Endothelial cell of umbilical vein (primary cell): ENCODE measurements around the gene RUSF1. TPM values are rescaled to one million over a fixed set of nuclear protein-coding genes. Genes with fewer than 3 reads are reported as not detected.

Source experiments
- BruUV-seq: library from RNA; stranded (reverse); fragments of 400-500 nt; replicated peaks from 2 replicates; lab custom pipeline; 2021; lab: Mats Ljungman, UMichigan
- CTCF ChIA-PET: fragments of 300-600, 350-600 bp; sonication (Branson Sonifier 250); formaldehyde crosslinking; loops from one replicate; lab custom pipeline; 2021; ENCODE audit warnings: antibody characterized with exemption, inconsistent platforms; lab: Charles Lee
- POLR2A ChIA-PET: fragments of 300-600, 350-600 bp; sonication (Branson Sonifier 250); formaldehyde crosslinking; loops from one replicate; lab custom pipeline; 2021; ENCODE audit warnings: antibody characterized with exemption, inconsistent platforms; lab: Charles Lee
- DNase-seq: peaks from one replicate; pipeline ENCODE4 v3.0.0-alpha.2; 2011; ENCODE audit warnings: low read depth, low spot score
- FAIRE-seq: peaks from 2 replicates; lab custom pipeline; 2011; peaks lifted over from hg19 to GRCh38; lab: Jason Lieb, UNC
- H2AFZ ChIP-seq: 2 replicates; pipeline ENCODE4 v1.6.0; 2012; ENCODE audit warnings: low read depth, low read length, control low read depth, inconsistent platforms
- H3K27ac ChIP-seq: 2 replicates; pipeline ENCODE4 v1.5.1; 2011; ENCODE audit warnings: low read depth, mild to moderate bottlenecking, control low read depth, low read length, moderate library complexity; ENCODE audit not compliant: insufficient read depth
- H3K27me3 ChIP-seq, 2 experiments: 2 replicates each; pipeline versions ENCODE4 v1.6.0 to v1.6.1; 2011; ENCODE audit warnings: low read length in 2 of 2, mixed read lengths in 1 of 2; ENCODE audit not compliant: control insufficient read depth in 2 of 2, insufficient read depth in 2 of 2
- H3K36me3 ChIP-seq, 2 experiments: 2 replicates in 1 of 2; 3 replicates in 1 of 2; pipeline ENCODE4 v1.5.1; 2011; ENCODE audit warnings: low read length in 2 of 2, mild to moderate bottlenecking in 1 of 2, moderate library complexity in 1 of 2; ENCODE audit not compliant: control insufficient read depth in 2 of 2, insufficient read depth in 2 of 2; ENCODE audit errors: extremely low read depth in 1 of 2
- H3K4me1 ChIP-seq: 3 replicates; pipeline ENCODE4 v1.5.1; 2011; ENCODE audit warnings: mild to moderate bottlenecking, low read length; ENCODE audit not compliant: control insufficient read depth, insufficient read depth; ENCODE audit errors: extremely low read depth
- H3K4me2 ChIP-seq: 2 replicates; pipeline ENCODE4 v1.6.1; 2011; ENCODE audit warnings: low read length, control low read depth, mixed read lengths; ENCODE audit not compliant: insufficient read depth
- H3K4me3 ChIP-seq, 3 experiments: fragments of 200-600 bp in 1 of 3; sonication (generic), shearing (Covaris generic) in 1 of 3; replicated peaks in 1 of 3; 2 replicates each; pipeline ENCODE4 v1.5.1; 2011 to 2016; ENCODE audit warnings: control low read depth in 3 of 3, low read length in 3 of 3, mild to moderate bottlenecking in 2 of 3, inconsistent platforms in 1 of 3, low read depth in 1 of 3, moderate library complexity in 1 of 3; ENCODE audit not compliant: insufficient read depth in 1 of 3
- H3K79me2 ChIP-seq: 2 replicates; pipeline ENCODE4 v1.6.0; 2012; ENCODE audit warnings: low read length, inconsistent platforms; ENCODE audit not compliant: control insufficient read depth, insufficient read depth
- H3K9ac ChIP-seq: replicated peaks from 2 replicates; pipeline ENCODE3; 2011; ENCODE audit warnings: low read length, control low read depth; ENCODE audit not compliant: insufficient read depth; ENCODE audit errors: extremely low read depth
- H3K9me1 ChIP-seq: replicated peaks from 3 replicates; pipeline ENCODE4 v1.6.0; 2011; ENCODE audit warnings: mild to moderate bottlenecking, low read length; ENCODE audit not compliant: control insufficient read depth, insufficient read depth; ENCODE audit errors: extremely low read depth
- H3K9me3 ChIP-seq: replicated peaks from 2 replicates; pipeline ENCODE4 v1.5.1; 2012; ENCODE audit warnings: low read length, inconsistent platforms; ENCODE audit not compliant: control insufficient read depth, insufficient read depth
- H4K20me1 ChIP-seq: replicated peaks from 2 replicates; pipeline ENCODE3; 2011; ENCODE audit warnings: mild to moderate bottlenecking, low read length; ENCODE audit not compliant: control insufficient read depth, insufficient read depth; ENCODE audit errors: extremely low read depth
- CTCF ChIP-seq, 2 donors: IDR thresholded peaks; 1 replicate in 1 of 2; 2 replicates in 1 of 2; pipeline ENCODE4 v1.5.1; 2011; ENCODE audit warnings: low read length in 2 of 2, mild to moderate bottlenecking in 2 of 2, moderate library complexity in 2 of 2, control low read depth in 1 of 2, inconsistent platforms in 1 of 2, low read depth in 1 of 2; ENCODE audit not compliant: insufficient read depth in 1 of 2; ENCODE audit errors: extremely low read depth in 1 of 2
- EZH2 ChIP-seq: IDR thresholded peaks from 2 replicates; pipeline ENCODE4 v1.6.1; 2012; ENCODE audit warnings: borderline replicate concordance, low read depth, mild to moderate bottlenecking, moderate library complexity, low read length, inconsistent platforms; ENCODE audit not compliant: severe bottlenecking
- FOS ChIP-seq: IDR thresholded peaks from 2 replicates; pipeline ENCODE4 v1.6.1; 2011; ENCODE audit warnings: mild to moderate bottlenecking, low read length, moderate library complexity, borderline replicate concordance; ENCODE audit not compliant: insufficient read depth
- GATA2 ChIP-seq: IDR thresholded peaks from 2 replicates; pipeline ENCODE4 v1.7.0; 2011; ENCODE audit warnings: low read depth, mild to moderate bottlenecking, moderate library complexity, mixed read lengths, low read length; ENCODE audit not compliant: insufficient read length, insufficient read depth
- JUN ChIP-seq: IDR thresholded peaks from 2 replicates; pipeline ENCODE4 v1.6.1; 2011; ENCODE audit warnings: borderline replicate concordance, low read depth; ENCODE audit not compliant: insufficient read length, insufficient read depth
- MAX ChIP-seq: IDR thresholded peaks from 2 replicates; pipeline ENCODE4 v1.6.1; 2011; ENCODE audit not compliant: insufficient read depth, insufficient read length
- MYC ChIP-seq: IDR thresholded peaks from one replicate; pipeline ENCODE4 v1.6.1; 2011; ENCODE audit warnings: mild to moderate bottlenecking, low read depth, low read length
- POLR2A ChIP-seq: IDR thresholded peaks from 2 replicates; pipeline ENCODE4 v1.6.1; 2012; ENCODE audit warnings: low read depth, mild to moderate bottlenecking, control low read depth, low read length
- POLR2AphosphoS5 ChIP-seq: IDR thresholded peaks from 2 replicates; pipeline ENCODE4 v1.6.1; 2012; ENCODE audit warnings: low read depth, mild to moderate bottlenecking, control low read depth, low read length, moderate library complexity; ENCODE audit not compliant: insufficient read depth
- dilution Hi-C: fragments of 300-500 bp; cut with MboI; formaldehyde crosslinking; loops from one replicate; pipeline ENCODE4 v1.15.0; 2019; ENCODE audit warnings: low sequenced_read_pairs; ENCODE audit not compliant: extremely low pct_ligation_motif_present
- intact Hi-C: fragments of 100-400 bp; cut with micrococcal nuclease; formaldehyde crosslinking; loops from one replicate; pipeline ENCODE4 v1.10.0; 2022
- polyA plus RNA-seq, 4 experiments: library from polyadenylated mRNA; depleted of rRNA in 3 of 4; stranded (reverse) in 3 of 4; unstranded in 1 of 4; fragments of >200 nt; gene quantifications; 2 replicates each; pipeline versions ENCODE4 v1.2.1 to v1.2.3, GENCODE V29; 2011 to 2012; ENCODE audit warnings: missing spikeins in 1 of 4
- total RNA-seq: library from RNA; stranded (reverse); gene quantifications from 2 replicates; pipeline ENCODE4 v1.2.3, GENCODE V29; 2021

RUSF1 gene
- total and polyA plus RNA-seq, 2 donors (not counting 3 experiments of a cell fraction or from before 2014, with no cell fraction given), result 36.4 to 40.3 TPM

DNA sequence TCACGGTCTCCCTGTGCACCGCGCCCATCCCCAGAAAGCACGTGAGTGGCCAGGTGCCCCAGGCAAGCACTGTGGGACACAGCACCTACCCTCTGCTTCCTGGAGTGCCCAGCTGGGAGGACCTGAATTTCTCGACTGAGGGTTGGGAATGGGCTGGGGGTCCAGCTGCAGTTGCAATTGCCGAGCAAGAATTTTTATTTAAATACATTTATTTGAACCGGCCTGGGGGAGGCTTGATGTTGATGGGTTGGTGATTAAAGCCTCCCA, 19.0 kb downstream of the RUSF1 start:
- dilution Hi-C loops, result no loop called here
- Histone ChIP-seq H2AFZ (no peak overlapping the region), H3K79me2 (no peaks in the 10 kb centered on the region), H3K9ac (no peak overlapping the region), H3K27me3 (peaks cover 3 to 24% of the 10 kb centered on the region in 2 experiments), H3K4me3 (no peak overlapping the region), H3K36me3 (peaks cover 6 to 13% of the 10 kb centered on the region in 2 experiments), H3K4me1 (peaks cover 11% of the 10 kb centered on the region), H3K4me2 (no peak overlapping the region), H3K9me1 (no peaks in the 10 kb centered on the region), H4K20me1 (no peaks in the 10 kb centered on the region), H3K27ac (no peak overlapping the region), H3K9me3 (no peaks in the 10 kb centered on the region)
- DNase-seq (no peak), FAIRE-seq (no peak)
- no TSS peak for BruUV-seq
- CTCF ChIA-PET, result interaction anchor here (2.6 kb wide), 1 partner anchor 29 kb away, joined by 10 read pairs; no protein-coding TSS in a partner anchor
- intact Hi-C loops, result no loop called here
- TF ChIP-seq JUN (no peak), GATA2 (no peak), POLR2A (no peak), FOS (no peak), MYC (no peak), MAX (no peak), CTCF (IDR thresholded peaks at IDR 0.05; ENCODE audit: extremely low read depth in 1 of 2, insufficient read depth in 1 of 2, low read depth in 1 of 2, low read length in 2 of 2) (no peak), POLR2AphosphoS5 (no peak), EZH2 (no peak)
- POLR2A ChIA-PET, result no interaction called here
